Measurements from ENCODE around the gene BMPR1A.

BMPR1A gene

DNA sequence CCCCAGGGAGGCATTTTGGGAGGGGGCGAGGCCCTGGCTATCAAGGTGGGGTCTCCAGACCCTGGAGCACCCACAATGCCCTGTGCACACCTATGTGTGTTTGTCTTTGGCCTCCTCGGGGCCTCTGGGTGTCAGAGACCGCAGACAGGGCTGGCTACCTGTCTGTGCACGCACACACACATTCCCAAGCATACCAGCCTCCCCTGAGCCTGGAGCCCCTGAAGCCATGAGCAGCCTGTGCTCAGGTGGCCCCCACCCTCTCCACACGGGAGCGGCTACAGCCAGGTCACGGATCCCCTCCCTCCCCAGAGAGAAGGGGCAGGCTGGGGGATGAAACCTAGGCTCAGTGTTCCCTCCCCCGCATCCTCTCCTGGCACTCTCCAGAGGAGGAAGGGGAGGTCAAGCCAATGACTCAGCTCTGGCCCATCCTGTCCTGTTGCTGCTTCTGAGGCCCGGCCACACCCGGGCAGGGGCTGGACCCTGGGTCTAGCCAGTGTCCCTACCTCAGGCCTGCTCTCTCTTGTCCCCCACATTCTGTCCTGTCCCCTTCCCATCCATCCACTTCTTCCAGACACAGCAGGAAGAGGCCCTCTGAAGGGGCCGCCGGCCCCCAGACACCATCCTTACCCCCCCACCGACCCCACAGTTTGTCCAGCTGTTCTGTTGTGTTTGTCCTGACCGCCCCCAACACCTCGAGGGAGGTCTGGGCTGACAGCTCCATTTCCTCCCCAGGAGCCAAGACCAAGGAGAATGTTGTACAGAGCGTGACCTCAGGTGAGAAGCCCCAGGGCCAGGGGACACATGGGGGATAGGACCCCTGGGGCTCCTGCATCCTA is 202.7 kb downstream of the BMPR1A start:
- no peak for DNase-seq

DNA sequence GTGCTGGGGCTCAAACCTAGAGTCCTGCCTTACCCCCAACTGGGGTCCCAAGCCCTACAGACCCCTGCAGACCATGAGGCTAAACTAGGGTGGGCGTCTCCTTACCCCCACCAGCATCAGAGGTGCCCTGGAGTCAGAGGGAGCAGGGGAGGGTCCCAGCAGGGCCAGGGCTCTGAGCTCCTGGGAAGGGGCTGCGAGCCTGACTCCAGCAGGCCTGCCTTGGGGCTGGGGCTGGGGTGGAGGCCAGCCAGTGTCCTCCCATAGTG is 203.3 kb downstream of the BMPR1A start:
- DNase-seq, result no peak

DNA sequence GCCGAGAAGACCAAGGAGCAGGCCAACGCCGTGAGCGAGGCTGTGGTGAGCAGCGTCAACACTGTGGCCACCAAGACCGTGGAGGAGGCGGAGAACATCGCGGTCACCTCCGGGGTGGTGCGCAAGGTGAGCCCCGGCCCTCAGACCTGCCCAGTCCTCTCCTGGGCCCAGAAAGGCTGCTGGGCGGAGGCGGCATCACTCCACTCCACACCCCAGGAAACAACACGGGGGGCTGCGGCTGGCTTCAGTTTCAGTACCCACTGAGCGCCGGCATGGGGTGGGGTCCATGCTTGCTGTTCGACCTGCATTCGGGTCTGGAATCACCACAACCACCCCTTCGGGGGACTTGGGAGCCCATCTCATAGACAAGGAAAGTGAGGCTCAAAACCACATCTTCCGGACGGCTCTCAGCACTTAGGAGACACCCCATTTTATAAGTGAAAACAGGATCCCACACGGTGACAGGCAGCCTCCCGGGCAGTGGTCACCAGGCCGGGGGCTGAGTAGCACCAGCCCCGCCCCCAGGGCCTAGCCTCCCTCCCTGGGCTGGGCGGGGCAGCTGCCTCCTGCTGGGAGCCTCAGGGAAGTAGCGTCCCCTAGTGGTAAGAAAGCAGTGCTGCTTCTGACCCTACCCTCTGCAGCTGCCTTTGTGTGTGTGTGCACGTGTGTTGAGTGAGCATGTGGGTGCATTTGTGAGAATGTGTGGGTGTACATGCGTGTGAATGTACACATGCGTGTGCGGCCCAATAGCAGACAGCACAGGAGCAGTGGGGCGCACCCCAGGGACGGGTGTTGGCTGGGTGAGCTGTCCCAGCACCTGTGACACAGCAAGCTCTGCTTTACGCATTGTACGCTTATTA is 203.8 kb downstream of the BMPR1A start:
- DNase-seq, result no peak

DNA sequence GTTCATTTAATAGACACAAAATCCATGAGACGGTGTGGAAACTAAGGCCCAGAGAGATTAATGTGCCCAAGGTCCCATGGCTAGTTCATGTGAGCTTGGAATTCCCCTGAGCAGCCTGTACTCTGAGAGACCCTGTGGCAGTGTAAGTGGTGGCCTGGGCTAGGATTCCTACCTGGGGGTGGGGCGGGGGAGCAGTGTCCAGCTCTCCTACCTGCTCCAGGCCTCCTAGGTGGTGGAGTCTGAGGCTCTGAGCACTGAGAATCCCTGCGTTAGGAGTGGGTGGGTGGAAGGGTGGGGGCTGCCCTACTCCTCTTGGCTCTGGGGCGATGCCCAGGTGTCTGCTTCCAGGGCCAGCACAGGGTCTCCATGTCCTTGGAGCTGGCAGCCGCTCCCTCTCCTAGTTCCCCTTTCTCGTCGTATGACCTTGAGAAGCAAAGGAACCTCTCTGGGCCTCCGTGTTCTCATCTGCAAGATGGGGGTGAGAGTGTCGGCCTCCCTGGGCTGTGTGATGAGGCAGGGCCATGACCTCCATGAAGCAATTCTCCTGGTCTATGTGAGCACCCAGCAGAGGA is 204.5 kb downstream of the BMPR1A start:
- DNase-seq, result no peak

DNA sequence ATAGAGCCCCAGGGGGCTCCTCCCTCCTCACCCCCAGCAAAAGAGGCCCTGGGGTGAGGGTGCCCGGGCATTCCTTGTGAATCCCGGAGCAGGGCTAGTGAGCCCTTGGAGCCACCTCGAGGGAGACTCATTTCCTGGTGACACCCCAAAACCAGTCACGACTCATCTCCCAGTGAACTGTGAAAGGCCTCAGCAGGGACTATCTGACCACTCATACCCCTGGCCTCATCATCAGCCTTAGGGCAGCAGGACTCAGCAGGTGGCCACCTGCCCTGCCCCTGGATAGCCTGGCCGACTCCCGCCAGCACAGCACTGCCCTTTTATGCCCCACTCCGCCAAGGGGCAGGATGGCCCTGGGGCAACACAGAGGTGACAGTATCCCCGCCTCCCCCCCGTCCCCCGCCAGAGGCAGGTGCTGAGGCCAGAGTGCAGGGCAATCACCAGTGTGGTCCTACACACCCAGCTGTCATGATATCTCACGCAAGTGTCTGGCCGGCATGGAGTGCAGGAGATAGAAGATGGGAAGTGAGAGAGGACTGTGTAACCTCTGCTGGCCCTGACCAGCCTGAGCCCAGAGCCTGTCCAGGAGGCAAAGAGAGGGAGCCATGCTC is 205.2 kb downstream of the BMPR1A start:
- no peak for DNase-seq

DNA sequence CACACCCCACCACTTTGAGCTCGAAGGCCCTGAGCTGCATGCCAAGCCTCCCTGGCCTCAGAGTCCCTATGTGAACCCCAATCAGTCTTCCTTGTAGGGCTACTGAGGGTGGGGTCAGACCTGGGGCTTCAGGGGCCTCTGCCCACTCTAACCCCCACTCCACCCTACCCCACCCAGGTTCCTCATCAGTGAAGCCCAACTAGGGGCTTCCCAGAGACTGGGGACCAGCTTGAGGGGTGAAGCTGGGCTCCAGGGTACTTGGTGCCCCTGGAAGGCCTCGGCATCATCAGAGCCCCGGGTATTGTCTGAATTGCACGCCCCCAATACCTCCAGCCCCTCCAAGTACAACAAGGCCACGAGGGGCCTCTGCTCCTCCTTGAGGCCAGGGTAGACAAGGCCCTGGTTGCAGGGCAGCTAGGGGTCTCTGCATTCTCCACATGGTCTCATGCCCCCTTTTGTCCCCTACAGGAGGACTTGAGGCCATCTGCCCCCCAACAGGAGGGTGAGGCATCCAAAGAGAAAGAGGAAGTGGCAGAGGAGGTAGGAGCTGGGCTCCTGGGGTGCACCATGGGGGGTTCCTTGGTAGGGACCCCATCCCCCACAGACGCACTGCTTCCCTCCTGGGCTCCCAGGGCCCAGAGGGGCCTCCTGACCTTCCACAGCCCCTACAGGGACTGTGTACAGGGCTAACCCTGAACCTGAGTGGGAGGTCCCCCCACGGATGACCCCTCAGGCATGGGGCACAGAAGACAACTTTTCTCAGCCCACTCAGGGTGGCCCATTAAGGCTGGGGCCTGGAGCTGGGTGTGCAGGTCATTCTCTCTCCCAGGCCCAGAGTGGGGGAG is 205.9 kb downstream of the BMPR1A start:
- DNase-seq, result no peak

DNA sequence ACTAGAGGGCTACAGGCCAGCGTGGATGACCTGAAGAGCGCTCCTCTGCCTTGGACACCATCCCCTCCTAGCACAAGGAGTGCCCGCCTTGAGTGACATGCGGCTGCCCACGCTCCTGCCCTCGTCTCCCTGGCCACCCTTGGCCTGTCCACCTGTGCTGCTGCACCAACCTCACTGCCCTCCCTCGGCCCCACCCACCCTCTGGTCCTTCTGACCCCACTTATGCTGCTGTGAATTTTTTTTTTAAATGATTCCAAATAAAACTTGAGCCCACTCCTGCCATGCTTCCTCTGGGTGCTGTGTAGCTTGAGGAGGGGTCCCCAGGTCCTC is 206.5 kb downstream of the BMPR1A start:
- DNase-seq, result no peak

DNA sequence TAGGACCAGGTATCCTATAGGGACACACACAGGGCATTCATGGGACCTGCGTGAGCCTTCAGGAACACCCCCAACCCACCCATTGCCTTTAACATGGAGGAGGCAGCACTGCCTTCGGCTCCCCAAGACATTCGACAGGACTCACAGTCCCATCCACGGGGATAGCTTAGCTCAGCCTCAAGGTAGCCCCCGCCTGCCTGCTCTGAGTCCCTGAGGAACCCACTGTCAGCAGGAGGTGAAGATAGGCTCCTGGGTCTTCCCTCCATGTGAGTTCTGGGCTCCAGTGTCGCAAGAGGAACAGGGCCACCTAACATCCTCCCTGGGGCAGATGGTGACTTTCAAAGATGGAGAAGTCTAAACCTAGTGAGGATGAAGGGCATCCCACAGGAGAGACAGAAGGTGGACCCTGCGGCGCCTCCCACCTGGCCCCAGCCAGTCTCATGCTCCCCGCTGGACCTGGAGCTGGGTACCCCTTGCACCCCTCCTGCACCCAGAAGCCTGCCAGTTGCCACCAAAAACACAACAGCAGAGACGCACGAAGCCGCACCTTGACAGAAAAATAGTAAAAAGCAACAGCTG is 207.0 kb downstream of the BMPR1A start:
- DNase-seq, result no peak

DNA sequence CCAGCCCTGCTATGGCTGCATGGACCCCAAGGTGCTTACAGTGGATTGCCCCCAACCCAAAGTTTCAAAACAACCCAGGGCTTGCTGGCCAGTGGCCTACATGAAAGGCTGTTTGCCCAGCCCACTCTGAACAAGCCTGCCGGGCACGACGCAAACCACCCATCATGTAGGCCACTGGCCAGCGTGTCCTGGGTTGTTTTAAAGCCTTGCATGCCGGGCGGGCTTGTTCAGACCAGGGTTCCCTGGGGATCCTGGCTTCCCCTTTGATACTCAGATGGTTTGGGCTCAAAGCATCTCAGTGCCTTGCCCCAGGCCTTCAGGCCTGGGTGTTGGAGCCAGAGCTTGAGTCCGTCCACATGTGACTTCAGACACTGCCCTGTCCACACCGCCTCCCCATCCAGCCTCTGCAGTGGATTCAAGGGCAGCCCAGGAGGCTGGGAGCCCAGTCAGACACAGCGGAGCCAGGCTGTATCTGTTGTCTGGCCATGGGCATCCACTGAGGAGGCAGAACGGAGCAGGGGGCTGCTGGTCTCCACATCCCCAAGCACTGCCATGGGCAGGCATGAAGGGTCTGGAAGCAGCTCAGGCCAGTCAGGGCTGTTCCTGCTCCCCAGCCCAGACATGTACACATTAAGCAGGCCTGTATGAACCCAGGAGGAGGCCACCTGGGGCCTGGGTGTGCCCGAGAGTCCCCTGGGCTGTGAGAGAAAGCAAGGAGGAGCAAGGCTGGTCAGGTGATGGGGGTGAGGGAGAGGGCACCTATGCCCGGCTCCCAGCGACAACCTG is 207.8 kb downstream of the BMPR1A start:
- DNase-seq, result no peak

DNA sequence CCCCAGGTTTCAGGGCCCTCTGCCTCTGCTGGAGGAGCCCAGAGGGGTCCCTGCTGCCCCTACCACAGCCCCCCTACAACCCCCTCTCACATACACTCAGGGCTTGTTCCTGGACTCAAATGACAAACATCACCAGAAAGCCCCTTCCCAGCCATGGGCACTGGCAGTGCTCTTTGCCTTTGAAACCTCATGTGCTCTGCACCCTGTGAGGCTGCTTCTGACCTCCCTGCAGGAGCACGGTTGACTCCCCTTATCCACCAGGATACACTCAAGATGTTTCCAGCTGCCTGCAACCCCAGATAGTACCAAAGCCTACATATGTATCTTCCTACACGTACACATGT is 208.4 kb downstream of the BMPR1A start:
- DNase-seq, result no peak

DNA sequence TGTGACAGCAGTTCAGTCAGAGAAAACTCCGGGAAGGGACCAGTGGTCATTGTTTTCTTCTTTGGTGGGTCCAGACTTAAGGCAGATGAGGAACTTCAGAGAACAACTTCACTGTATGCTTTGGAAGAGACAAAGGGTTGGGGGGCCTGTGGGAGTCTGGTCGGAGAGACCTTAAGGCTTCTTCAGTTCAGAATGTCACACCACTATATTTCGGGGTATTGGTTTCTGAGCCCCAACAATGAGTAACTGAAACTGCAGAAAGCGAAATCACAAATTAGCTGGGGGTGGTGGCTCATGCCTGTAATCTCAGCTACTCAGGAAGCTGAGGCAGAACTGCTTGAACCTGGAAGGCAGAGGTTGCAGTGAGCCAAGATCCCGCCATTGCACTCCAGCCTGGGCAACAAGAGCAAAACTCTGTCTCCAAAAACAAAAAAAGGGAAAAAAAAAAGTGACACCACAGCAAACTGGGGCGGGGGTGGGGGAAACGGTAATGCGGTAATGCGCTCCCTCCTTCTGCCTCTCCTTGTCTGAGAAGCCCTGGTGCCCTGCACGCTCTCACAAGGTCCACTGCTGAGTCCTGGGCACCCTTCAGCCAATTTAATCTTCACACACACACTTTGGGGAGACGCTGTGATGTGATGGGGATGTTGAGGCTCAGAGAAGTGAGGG is 209.7 kb downstream of the BMPR1A start:
- DNase-seq, result no peak

DNA sequence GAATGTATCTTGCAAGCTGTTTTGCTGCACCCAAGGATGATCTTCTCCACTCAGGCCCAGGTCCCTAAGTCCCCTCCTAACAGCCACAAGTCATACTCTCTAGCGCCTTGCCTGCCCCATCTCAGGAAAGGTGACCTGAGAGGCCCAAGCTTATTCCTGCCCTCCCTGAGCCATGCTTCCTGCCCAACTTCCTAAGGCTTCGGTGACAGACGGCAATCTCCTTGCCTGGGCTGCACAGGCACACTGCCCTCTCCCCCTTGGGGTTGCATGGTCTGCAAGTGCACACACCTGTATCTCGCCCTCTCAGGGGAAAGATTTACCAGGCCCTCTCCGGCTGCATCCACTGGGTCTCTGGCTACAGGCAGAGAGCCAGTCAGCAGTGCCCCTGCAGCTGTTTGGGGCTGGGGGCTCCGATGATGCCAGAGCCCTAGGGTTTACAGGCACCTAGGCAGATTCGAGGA is 211.1 kb downstream of the BMPR1A start:
- no peak for DNase-seq

DNA sequence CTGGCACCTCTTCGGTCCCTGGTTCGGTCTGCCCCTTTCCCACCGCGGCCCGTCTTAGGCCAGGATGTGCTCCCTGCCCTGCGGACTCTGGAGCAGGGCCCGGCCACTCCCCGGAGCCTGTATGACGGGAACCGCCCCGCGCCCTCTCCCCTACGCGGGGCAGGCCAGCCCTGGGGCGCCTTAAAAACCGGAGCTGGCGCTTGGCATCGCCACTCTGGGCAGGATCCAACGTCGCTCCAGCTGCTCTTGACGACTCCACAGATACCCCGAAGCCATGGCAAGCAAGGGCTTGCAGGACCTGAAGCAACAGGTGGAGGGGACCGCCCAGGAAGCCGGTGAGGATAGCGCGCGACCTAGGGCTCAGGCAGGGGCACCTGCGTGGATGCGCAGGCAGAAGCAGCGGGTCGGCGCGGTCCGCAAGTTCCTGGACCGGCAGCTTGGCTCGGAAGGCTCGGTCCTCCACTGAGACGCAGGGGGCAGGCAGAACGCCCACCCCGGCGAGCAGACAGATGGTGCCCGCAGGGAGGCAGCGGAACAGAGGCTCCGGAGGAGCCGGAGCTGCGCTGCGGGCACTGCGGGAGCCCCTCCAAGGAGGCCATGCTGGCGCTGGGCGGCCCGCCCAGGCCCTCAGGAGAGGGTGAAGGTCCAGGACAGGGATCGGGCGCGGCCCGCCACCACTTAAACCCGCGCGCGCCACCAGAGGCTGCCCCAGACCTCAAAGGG is 212.0 kb downstream of the BMPR1A start, which contains the start of gene ADIRF:
TSS of gene ADIRF (plus strand) at position 212 of the 723 bp plus-strand sequence. CDS start at position 275, 63 bp downstream.
- DNase-seq, result no peak

DNA sequence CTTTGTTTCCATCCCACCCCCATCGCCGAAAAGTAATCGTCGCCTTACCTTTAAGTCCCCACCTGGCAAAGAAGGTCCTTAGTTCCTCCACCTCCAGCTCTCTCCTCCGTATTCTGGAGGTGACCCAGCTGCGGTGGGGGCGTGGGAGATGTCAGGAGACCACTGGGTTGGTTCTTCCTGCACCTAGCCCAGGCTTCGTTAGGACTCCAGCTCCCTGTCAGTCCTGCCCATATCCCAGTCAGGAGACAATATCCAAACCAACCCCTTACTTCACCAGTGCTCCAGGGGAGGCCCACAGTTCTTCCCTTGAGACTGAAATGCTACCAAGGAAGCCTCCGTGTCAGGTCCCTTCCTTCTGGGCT is 212.6 kb downstream of the BMPR1A start:
- DNase-seq, result no peak

DNA sequence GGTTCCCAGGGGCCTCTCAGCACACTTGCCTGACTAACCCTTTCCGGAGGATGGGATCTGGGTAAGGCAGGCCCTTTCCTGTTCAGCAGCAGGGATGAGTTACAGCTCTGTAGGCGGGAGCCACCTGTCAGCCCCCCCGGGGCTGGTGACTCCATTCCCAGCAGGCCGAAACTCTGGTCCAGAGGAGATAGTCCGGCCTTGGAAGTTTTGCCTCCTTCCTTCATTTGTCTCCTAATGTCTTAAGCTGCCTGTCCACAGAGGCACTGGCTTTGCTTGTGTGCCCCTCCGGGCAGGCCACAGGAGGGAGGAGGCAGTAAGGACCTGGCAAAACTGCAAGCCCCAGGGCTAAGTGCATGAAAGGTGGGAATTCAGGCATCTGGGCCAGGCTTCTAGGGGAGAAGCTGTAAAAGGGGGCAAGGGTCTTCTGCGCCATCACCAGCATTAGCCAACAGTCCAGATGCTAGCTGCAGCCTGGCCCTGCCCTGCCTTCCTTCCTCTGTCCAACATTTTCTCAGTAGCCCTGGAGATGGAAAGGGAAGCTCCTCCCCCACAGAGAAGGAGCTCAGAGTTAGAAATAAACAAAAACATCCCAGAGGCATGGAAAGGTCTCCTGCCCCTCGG is 213.1 kb downstream of the BMPR1A start:
- DNase-seq, result no peak

DNA sequence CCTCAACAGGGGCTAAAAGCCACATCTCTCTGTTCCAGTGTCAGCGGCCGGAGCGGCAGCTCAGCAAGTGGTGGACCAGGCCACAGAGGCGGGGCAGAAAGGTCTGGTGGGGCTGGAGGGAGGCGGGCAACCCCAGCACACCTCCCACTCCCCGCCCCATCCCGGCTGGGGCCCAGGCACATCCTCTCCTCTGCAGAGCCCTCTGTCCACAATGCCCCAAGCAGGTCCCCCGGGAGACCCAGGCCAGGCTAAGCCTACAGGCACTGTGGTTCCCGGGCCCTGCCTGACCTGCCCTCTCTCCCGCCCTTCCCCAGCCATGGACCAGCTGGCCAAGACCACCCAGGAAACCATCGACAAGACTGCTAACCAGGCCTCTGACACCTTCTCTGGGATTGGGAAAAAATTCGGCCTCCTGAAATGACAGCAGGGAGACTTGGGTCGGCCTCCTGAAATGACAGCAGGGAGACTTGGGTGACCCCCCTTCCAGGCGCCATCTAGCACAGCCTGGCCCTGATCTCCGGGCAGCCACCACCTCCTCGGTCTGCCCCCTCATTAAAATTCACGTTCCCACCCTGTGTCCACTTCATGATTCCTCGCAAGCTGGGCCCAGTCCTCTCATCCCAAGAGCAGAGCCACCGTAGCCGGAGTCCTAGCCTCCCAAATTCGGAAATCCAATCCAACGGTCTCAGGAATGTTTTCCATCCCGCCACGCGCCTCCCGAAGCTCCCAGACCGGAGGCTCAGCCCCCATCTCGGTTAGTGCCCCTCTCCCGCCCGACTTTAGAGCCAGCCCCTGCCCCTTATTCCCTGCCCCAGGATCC is 214.0 kb downstream of the BMPR1A start:
- DNase-seq, result no peak

DNA sequence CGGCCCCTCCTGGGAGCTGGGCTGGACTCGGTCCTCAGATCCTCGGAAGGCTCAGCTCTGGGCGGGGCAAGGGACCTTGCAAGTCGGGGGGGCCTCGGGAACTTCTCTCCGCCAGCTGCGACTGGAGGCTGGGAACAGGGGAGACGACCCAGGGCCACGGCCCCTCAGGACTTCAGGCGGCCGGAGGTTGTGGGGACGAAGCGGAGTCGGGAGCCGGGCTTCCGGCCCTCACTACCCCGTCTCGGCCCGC is 214.5 kb downstream of the BMPR1A start:
- DNase-seq, result no peak

DNA sequence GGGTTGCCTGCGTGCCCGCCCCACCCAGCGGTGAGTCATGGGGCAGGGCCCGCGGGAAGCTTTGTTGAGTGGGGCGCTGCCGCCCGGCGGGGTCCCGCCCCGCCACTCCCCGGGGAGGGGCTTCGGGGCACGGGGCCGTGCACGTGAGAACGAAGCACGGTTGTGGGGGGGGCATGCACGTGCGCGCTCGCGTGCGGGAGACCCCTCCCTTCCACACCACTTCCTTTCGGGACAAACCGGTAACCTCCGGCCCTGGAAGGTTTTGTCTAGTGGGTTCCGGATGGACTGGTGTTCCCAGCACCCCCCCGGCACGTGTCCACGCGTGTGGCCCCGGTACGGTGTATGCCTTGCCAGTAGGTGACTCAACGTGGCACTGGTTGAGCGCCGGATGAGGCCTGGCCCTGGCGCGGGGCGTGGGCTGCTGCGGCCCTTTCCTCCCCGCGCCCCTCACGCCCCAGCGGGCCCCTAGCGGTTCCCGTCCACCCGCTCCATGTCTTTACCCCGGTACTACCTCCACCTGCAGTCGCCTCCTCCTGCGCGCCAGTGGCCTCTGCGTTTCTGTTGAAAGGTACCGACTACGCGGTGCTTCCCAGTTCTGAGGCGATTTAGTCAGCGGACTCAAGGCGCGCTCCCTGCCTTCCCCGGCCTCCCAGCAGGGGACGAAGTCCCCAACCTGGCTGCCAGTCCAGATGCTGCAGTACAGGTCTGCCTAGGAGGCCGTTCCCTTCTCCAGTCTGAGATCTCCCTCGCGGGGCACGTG is 215.0 kb downstream of the BMPR1A start:
- no peak for DNase-seq
